Liver (tissue), 9 donors: ENCODE measurements around the gene IGF2BP2. TPM values are rescaled to one million over a fixed set of nuclear protein-coding genes. Genes with fewer than 3 reads are reported as not detected.

Experiments
- DNase-seq: peaks from one replicate; pipeline ENCODE4 v3.0.0-alpha.2; 2017; ENCODE audit warnings: low spot score
- H3K27ac ChIP-seq, 2 donors: one replicate each; pipeline ENCODE4 v1.7.0; 2013; ENCODE audit warnings: inconsistent platforms in 2 of 2, low read length in 2 of 2, control low read depth in 1 of 2, low read depth in 1 of 2, mild to moderate bottlenecking in 1 of 2
- H3K27me3 ChIP-seq, 4 donors: one replicate each; pipeline versions ENCODE4 v1.6.1 to v1.7.0; 2013; ENCODE audit warnings: low read length in 3 of 4, inconsistent platforms in 1 of 4, mild to moderate bottlenecking in 1 of 4, moderate library complexity in 1 of 4; ENCODE audit not compliant: control insufficient read depth in 4 of 4, insufficient read depth in 4 of 4
- H3K36me3 ChIP-seq, 4 donors: one replicate each; pipeline versions ENCODE4 v1.6.1 to v1.7.0; 2013; ENCODE audit warnings: low read length in 3 of 4, mild to moderate bottlenecking in 3 of 4, low read depth in 1 of 4, moderate library complexity in 1 of 4; ENCODE audit not compliant: control insufficient read depth in 4 of 4, insufficient read depth in 3 of 4
- H3K4me1 ChIP-seq, 4 donors: one replicate each; pipeline versions ENCODE4 v1.6.1 to v1.7.0; 2013; ENCODE audit warnings: low read length in 3 of 4, mild to moderate bottlenecking in 3 of 4, moderate library complexity in 1 of 4; ENCODE audit not compliant: control insufficient read depth in 4 of 4, insufficient read depth in 4 of 4
- H3K4me3 ChIP-seq, 3 donors: one replicate each; pipeline versions ENCODE4 v1.6.1 to v1.7.0; 2013; ENCODE audit warnings: low read length in 3 of 3, control low read depth in 1 of 3, low read depth in 1 of 3, mild to moderate bottlenecking in 1 of 3
- H3K9ac ChIP-seq, 2 donors: one replicate each; pipeline ENCODE4 v1.7.0; 2013; ENCODE audit warnings: low read length in 2 of 2, mild to moderate bottlenecking in 2 of 2, moderate library complexity in 2 of 2, control low read depth in 1 of 2, low read depth in 1 of 2
- H3K9me3 ChIP-seq, 4 donors: one replicate each; pipeline versions ENCODE4 v1.6.1 to v1.7.0; 2013; ENCODE audit warnings: low read length in 3 of 4; ENCODE audit not compliant: control insufficient read depth in 4 of 4
- FOXA1 ChIP-seq: IDR thresholded peaks from 2 replicates; pipeline ENCODE4 v1.6.1; 2016; ENCODE audit warnings: antibody characterized with exemption
- FOXA2 ChIP-seq: IDR thresholded peaks from 2 replicates; pipeline ENCODE4 v1.6.1; 2016; ENCODE audit warnings: antibody characterized with exemption
- GABPA ChIP-seq, 2 donors: IDR thresholded peaks in 1 of 2; conservative IDR thresholded peaks in 1 of 2; 2 replicates each; pipeline ENCODE4 v1.6.1; 2016; ENCODE audit warnings: antibody characterized with exemption in 2 of 2, mild to moderate bottlenecking in 1 of 2, moderate library complexity in 1 of 2
- HNF4A ChIP-seq, 2 donors: conservative IDR thresholded peaks; 2 replicates each; pipeline ENCODE4 v1.6.1; 2016; ENCODE audit warnings: antibody characterized with exemption in 2 of 2, mild to moderate bottlenecking in 2 of 2
- RAD21 ChIP-seq, 2 donors: IDR thresholded peaks; 2 replicates each; pipeline ENCODE4 v1.6.1; 2016; ENCODE audit warnings: antibody characterized with exemption in 2 of 2, mild to moderate bottlenecking in 2 of 2
- RXRA ChIP-seq, 2 donors: IDR thresholded peaks; 2 replicates each; pipeline ENCODE4 v1.6.1; 2017 to 2018; ENCODE audit warnings: antibody characterized with exemption in 2 of 2, mild to moderate bottlenecking in 1 of 2
- WGBS: extraction: QIAGEN DNeasy Blood & Tissue Kit; methylation state at CpG from one replicate; pipeline ENCODE4 v1.1.7; 2013; 5-methylcytosine and 5-hydroxymethylcytosine counted together
- polyA plus RNA-seq, 2 donors: library from polyadenylated mRNA; stranded (reverse) in 1 of 2; unstranded in 1 of 2; fragments of 200-250 nt in 1 of 2; fragments of >200 nt in 1 of 2; fragmentation: Nextera tagmentation in 1 of 2; extraction: Ambion mirVana in 1 of 2; gene quantifications; one replicate each; pipeline versions ENCODE4 v1.2.1 to v1.2.3, GENCODE V29; 2013 to 2015
- total RNA-seq, 2 donors: library from RNA; depleted of rRNA; stranded (reverse); fragments of >200 nt; gene quantifications; one replicate each; pipeline ENCODE4 v1.2.3, GENCODE V29; 2014
- TF ChIP-seq, protein P1 (sequence below): IDR thresholded peaks from 2 replicates; pipeline ENCODE4 v1.6.1; 2016; ENCODE audit warnings: antibody characterized with exemption, mild to moderate bottlenecking
- TF ChIP-seq, protein P2 (sequence below): fragments of 150-350 bp; IDR thresholded peaks from 2 replicates; pipeline ENCODE4 v1.5.1; 2017; ENCODE audit warnings: improper control_type of control experiment, low read depth, low read length; ENCODE audit not compliant: missing input control
- donor health status: healthy.
- donor health status: healthy.
- donor health status: healthy.
- donor health status: healthy.
- donor health status: healthy.

IGF2BP2 gene
- total and polyA plus RNA-seq, 4 donors, result 0.67 to 35.0 (median 1.7) TPM

DNA sequence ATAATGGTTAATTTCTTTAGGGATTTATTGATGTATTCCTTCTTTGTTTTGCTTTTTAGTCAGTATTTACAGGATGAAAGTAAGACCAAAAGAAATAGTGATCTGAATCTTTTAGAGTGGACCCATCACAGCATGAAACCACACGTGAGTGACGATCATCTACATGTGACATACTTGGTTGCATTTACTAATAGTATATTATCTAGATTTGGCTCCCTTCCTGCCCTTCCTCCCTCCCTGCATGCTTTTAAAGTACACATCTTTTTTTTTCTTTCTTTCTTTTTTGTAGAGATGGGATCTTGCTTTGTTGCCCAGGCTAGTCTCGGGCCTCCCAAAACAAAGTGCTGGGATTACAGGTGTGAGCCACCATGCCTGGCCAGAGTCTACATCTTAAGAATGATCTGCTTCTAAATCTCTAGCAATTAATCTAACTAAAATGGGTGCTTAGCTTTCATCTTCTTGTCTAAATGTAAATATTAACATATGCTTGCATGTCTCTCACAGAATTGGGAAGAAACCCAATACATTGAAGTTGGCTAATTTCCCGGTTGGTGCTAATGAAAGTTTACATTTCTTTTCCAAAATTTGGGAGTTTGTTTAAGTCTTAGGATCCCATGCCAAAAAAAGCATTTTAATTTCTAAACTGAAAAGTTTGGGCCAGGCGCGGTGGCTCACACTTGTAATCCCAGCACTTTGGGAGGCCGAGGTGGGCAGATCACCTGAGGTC lies 200.7 kb downstream of the IGF2BP2 start:
- no peak for DNase-seq
- H3K4me3 ChIP-seq, result no peak overlapping the region
- no peaks in the 10 kb centered on the region for H3K9me3 ChIP-seq
- H3K36me3 ChIP-seq, result peaks cover 14 to 48% (median 32%) of the 10 kb centered on the region in 4 donors
- no peaks in the 10 kb centered on the region for H3K4me1 ChIP-seq
- no peak overlapping the region for H3K9ac ChIP-seq
- TF ChIP-seq GABPA (IDR thresholded peaks at IDR 0.05 in 1 of 2, conservative IDR thresholded peaks at IDR 0.05 in 1 of 2), result no peak
- TF ChIP-seq, protein P1, sequence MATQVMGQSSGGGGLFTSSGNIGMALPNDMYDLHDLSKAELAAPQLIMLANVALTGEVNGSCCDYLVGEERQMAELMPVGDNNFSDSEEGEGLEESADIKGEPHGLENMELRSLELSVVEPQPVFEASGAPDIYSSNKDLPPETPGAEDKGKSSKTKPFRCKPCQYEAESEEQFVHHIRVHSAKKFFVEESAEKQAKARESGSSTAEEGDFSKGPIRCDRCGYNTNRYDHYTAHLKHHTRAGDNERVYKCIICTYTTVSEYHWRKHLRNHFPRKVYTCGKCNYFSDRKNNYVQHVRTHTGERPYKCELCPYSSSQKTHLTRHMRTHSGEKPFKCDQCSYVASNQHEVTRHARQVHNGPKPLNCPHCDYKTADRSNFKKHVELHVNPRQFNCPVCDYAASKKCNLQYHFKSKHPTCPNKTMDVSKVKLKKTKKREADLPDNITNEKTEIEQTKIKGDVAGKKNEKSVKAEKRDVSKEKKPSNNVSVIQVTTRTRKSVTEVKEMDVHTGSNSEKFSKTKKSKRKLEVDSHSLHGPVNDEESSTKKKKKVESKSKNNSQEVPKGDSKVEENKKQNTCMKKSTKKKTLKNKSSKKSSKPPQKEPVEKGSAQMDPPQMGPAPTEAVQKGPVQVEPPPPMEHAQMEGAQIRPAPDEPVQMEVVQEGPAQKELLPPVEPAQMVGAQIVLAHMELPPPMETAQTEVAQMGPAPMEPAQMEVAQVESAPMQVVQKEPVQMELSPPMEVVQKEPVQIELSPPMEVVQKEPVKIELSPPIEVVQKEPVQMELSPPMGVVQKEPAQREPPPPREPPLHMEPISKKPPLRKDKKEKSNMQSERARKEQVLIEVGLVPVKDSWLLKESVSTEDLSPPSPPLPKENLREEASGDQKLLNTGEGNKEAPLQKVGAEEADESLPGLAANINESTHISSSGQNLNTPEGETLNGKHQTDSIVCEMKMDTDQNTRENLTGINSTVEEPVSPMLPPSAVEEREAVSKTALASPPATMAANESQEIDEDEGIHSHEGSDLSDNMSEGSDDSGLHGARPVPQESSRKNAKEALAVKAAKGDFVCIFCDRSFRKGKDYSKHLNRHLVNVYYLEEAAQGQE, result no peak
- H3K27ac ChIP-seq, result no peak overlapping the region
- WGBS, result 94% methylated on average over 7 of the region's 7 CpGs
- no peaks in the 10 kb centered on the region for H3K27me3 ChIP-seq

DNA sequence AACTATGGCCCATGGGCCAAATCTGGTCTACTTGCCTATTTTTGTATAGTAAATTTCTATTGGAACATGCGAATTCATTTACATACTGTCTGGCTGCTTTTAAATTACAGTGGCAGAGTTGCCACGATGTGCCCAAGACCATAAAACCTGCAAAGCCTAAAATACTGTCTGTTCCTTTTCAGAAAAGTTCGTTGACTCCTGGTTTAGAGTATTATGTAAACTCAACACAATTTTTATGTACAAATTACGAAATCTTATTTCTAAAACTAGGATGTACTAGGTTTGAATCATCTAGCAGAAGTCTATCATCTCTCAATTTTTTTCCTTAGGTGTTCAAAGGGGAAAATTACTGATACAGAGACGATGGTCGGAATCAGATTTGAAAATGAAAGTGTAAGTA lies 211.8 kb downstream of the IGF2BP2 start:
- TF ChIP-seq RXRA (IDR thresholded peaks at IDR 0.05), result peak; percentile 69 to 75
- TF ChIP-seq, protein P2, sequence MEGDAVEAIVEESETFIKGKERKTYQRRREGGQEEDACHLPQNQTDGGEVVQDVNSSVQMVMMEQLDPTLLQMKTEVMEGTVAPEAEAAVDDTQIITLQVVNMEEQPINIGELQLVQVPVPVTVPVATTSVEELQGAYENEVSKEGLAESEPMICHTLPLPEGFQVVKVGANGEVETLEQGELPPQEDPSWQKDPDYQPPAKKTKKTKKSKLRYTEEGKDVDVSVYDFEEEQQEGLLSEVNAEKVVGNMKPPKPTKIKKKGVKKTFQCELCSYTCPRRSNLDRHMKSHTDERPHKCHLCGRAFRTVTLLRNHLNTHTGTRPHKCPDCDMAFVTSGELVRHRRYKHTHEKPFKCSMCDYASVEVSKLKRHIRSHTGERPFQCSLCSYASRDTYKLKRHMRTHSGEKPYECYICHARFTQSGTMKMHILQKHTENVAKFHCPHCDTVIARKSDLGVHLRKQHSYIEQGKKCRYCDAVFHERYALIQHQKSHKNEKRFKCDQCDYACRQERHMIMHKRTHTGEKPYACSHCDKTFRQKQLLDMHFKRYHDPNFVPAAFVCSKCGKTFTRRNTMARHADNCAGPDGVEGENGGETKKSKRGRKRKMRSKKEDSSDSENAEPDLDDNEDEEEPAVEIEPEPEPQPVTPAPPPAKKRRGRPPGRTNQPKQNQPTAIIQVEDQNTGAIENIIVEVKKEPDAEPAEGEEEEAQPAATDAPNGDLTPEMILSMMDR, result no peak
- TF ChIP-seq HNF4A (conservative IDR thresholded peaks at IDR 0.05), result peak in 1 of 2 donors; percentile 25
- TF ChIP-seq FOXA1, result no peak
- peak; percentile 24 for TF ChIP-seq FOXA2
- TF ChIP-seq, protein P1, result no peak
- no peak for TF ChIP-seq RAD21 (IDR thresholded peaks at IDR 0.05)
- 35% methylated on average over 6 of the region's 6 CpGs for WGBS
- H3K4me3 ChIP-seq, result peak overlapping the region in 1 of 3 donors; percentile 18

More for the DNA sequence above, 211.8 kb downstream of the IGF2BP2 start:
- no peaks in the 10 kb centered on the region for H3K27me3 ChIP-seq
- H3K36me3 ChIP-seq, result peaks cover 7 to 50% (median 27%) of the 10 kb centered on the region in 4 donors
- H3K27ac ChIP-seq, result peak overlapping the region; percentile 13 to 34
- no peaks in the 10 kb centered on the region for H3K9me3 ChIP-seq
- H3K9ac ChIP-seq, result peak overlapping the region in 1 of 2 donors; percentile 53
- peaks cover 6 to 17% (median 14%) of the 10 kb centered on the region in 4 donors for H3K4me1 ChIP-seq
- no peak for DNase-seq
